SK-N-SH (cell line): ENCODE data around the gene COL8A1. TPM values are rescaled to one million over a fixed set of nuclear protein-coding genes. Genes with fewer than 3 reads are reported as not detected.
A peak's percentile ranks its signal among the peaks of the same experiment; 100 is the strongest.

Experiments
- CTCF ChIA-PET: fragments of 300-600, 350-600 bp; formaldehyde crosslinking; extraction: SDS; loops from one replicate; lab custom pipeline; 2021; lab: Yijun Ruan, JAX
- POLR2A ChIA-PET: fragments of 350-600 bp; sonication (Branson Sonifier 250); formaldehyde crosslinking; extraction: SDS; loops from one replicate; lab custom pipeline; 2020; ENCODE audit warnings: antibody characterized with exemption, inconsistent platforms; lab: Yijun Ruan, JAX
- DNase-seq: peaks from one replicate; pipeline ENCODE4 v3.0.0; 2012
- H2AFZ ChIP-seq: fragments of 200-600 bp; sonication (generic); 2 replicates; pipeline ENCODE4 v1.8.1; 2016; ENCODE audit warnings: antibody characterized with exemption, mild to moderate bottlenecking, low read depth
- H3F3A ChIP-seq: fragments of 200-600 bp; sonication (generic); replicated peaks from 2 replicates; pipeline ENCODE3; 2016; ENCODE audit warnings: antibody characterized with exemption, mild to moderate bottlenecking; ENCODE audit not compliant: insufficient read depth
- H3K27ac ChIP-seq, 2 experiments: fragments of 200-500 bp in 1 of 2; fragments of 200-600 bp in 1 of 2; sonication (Bioruptor generic) in 1 of 2; sonication (generic), shearing (Covaris generic) in 1 of 2; 2 replicates each; pipeline versions ENCODE4 v1.5.1 to v1.6.1; 2014 to 2016; ENCODE audit warnings: low read depth in 2 of 2, inconsistent platforms in 1 of 2, low read length in 1 of 2, mild to moderate bottlenecking in 1 of 2, mixed read lengths in 1 of 2
- H3K27me3 ChIP-seq: fragments of 200-600 bp; sonication (generic), shearing (Covaris generic); 2 replicates; pipeline ENCODE4 v1.6.1; 2016; ENCODE audit warnings: mixed run types; ENCODE audit not compliant: insufficient read depth
- H3K36me3 ChIP-seq, 2 experiments: fragments of 200-500 bp in 1 of 2; fragments of 200-600 bp in 1 of 2; sonication (Bioruptor generic) in 1 of 2; sonication (generic) in 1 of 2; replicated peaks in 1 of 2; 2 replicates each; pipeline versions ENCODE3 to v1.5.1; 2014 to 2016; ENCODE audit warnings: low read length in 1 of 2, mild to moderate bottlenecking in 1 of 2; ENCODE audit not compliant: insufficient read depth in 2 of 2, control insufficient read depth in 1 of 2
- H3K4me1 ChIP-seq, 2 experiments: fragments of 200-500 bp in 1 of 2; fragments of 200-600 bp in 1 of 2; sonication (Bioruptor generic) in 1 of 2; sonication (generic), shearing (Covaris generic) in 1 of 2; 2 replicates each; pipeline versions ENCODE4 v1.5.1 to v1.6.1; 2014 to 2016; ENCODE audit warnings: low read depth in 1 of 2, low read length in 1 of 2, mixed run types in 1 of 2; ENCODE audit not compliant: insufficient read depth in 2 of 2, control insufficient read depth in 1 of 2
- H3K4me2 ChIP-seq: fragments of 200-600 bp; sonication (generic), shearing (Covaris generic); 2 replicates; pipeline ENCODE4 v1.6.1; 2017; ENCODE audit warnings: mixed run types
- H3K4me3 ChIP-seq, 2 experiments: fragments of 200-500 bp in 1 of 2; fragments of 200-600 bp in 1 of 2; sonication (Bioruptor generic) in 1 of 2; sonication (generic), shearing (Covaris generic) in 1 of 2; 2 replicates each; pipeline versions ENCODE4 v1.5.1 to v1.8.1; 2014 to 2016; ENCODE audit warnings: low read depth in 2 of 2, inconsistent platforms in 1 of 2, low read length in 1 of 2, mild to moderate bottlenecking in 1 of 2, mixed read lengths in 1 of 2, moderate library complexity in 1 of 2
- H3K79me2 ChIP-seq: fragments of 200-600 bp; sonication (generic); 2 replicates; pipeline ENCODE4 v1.8.1; 2017; ENCODE audit warnings: mild to moderate bottlenecking; ENCODE audit not compliant: insufficient read depth
- H3K9ac ChIP-seq: fragments of 200-600 bp; sonication (generic); 2 replicates; pipeline ENCODE4 v1.6.1; 2017; ENCODE audit warnings: mixed run types
- H3K9me2 ChIP-seq: fragments of 200-600 bp; sonication (generic); 2 replicates; pipeline ENCODE4 v1.6.1; 2017; ENCODE audit warnings: mixed run types
- H3K9me3 ChIP-seq: fragments of 200-600 bp; sonication (generic); 2 replicates; pipeline ENCODE4 v1.6.1; 2017; ENCODE audit warnings: mixed run types, mild to moderate bottlenecking, moderate library complexity
- H4K20me1 ChIP-seq: fragments of 200-600 bp; sonication (generic); 2 replicates; pipeline ENCODE4 v1.6.1; 2017; ENCODE audit warnings: mild to moderate bottlenecking, mixed run types; ENCODE audit not compliant: insufficient read depth
- CHD2 ChIP-seq: fragments of 150-350 bp; IDR thresholded peaks from 2 replicates; pipeline ENCODE4 v1.6.1; 2018; ENCODE audit warnings: low read length; ENCODE audit not compliant: partially characterized antibody
- ELF1 ChIP-seq: IDR thresholded peaks from 2 replicates; pipeline ENCODE4 v1.4.0; 2012
- EZH2phosphoT487 ChIP-seq: fragments of 200-600 bp; sonication (generic); IDR thresholded peaks from 2 replicates; pipeline ENCODE4 v1.6.1; 2017; ENCODE audit warnings: low read depth, mixed run types, mild to moderate bottlenecking, antibody characterized with exemption, moderate library complexity, borderline replicate concordance
- FOSL2 ChIP-seq: IDR thresholded peaks from 2 replicates; pipeline ENCODE4 v1.4.0; 2012; ENCODE audit warnings: low read depth, mild to moderate bottlenecking, moderate library complexity, borderline replicate concordance
- FOXM1 ChIP-seq: IDR thresholded peaks from 2 replicates; pipeline ENCODE4 v1.4.0; 2012; ENCODE audit warnings: low read depth, mild to moderate bottlenecking
- GATA2 ChIP-seq: sonication (generic); formaldehyde crosslinking; IDR thresholded peaks from 2 replicates; pipeline ENCODE4 v1.5.0; 2020; ENCODE audit warnings: mild to moderate bottlenecking, missing genetic modification reagents
- IRF3 ChIP-seq: fragments of 150-350 bp; IDR thresholded peaks from 2 replicates; pipeline ENCODE4 v1.6.1; 2016; ENCODE audit warnings: mild to moderate bottlenecking, low read depth, low read length
- NFIC ChIP-seq: IDR thresholded peaks from 2 replicates; pipeline ENCODE4 v1.4.0; 2012; ENCODE audit warnings: borderline replicate concordance
- POLR2AphosphoS5 ChIP-seq: IDR thresholded peaks from 2 replicates; pipeline ENCODE4 v1.6.1; 2012; ENCODE audit warnings: low read depth, low read length
- RAD21 ChIP-seq: IDR thresholded peaks from 2 replicates; pipeline ENCODE4 v1.6.1; 2012; ENCODE audit warnings: mild to moderate bottlenecking, low read length
- RCOR1 ChIP-seq: fragments of 150-350 bp; IDR thresholded peaks from 2 replicates; pipeline ENCODE4 v1.6.1; 2017; ENCODE audit warnings: antibody characterized with exemption, low read length
- RXRA ChIP-seq: IDR thresholded peaks from 2 replicates; pipeline ENCODE4 v1.4.0; 2012; ENCODE audit warnings: low read depth, mild to moderate bottlenecking, borderline replicate concordance
- SIN3A ChIP-seq: IDR thresholded peaks from 2 replicates; pipeline ENCODE4 v1.6.1; 2012; ENCODE audit warnings: low read depth, mild to moderate bottlenecking, low read length, moderate library complexity, borderline replicate concordance
- SMC3 ChIP-seq: IDR thresholded peaks from 2 replicates; pipeline ENCODE4 v1.6.1; 2012; ENCODE audit warnings: low read depth, low read length, improper control_type of control experiment
- TCF12 ChIP-seq: IDR thresholded peaks from 2 replicates; pipeline ENCODE4 v1.4.0; 2012
- TEAD4 ChIP-seq: IDR thresholded peaks from 2 replicates; pipeline ENCODE4 v1.4.0; 2012; ENCODE audit warnings: mild to moderate bottlenecking, borderline replicate concordance; ENCODE audit not compliant: insufficient read depth
- USF2 ChIP-seq: fragments of 150-350 bp; IDR thresholded peaks from 2 replicates; pipeline ENCODE4 v1.6.1; 2017; ENCODE audit warnings: antibody characterized with exemption, low read length, low read depth, borderline replicate concordance
- YY1 ChIP-seq: IDR thresholded peaks from 2 replicates; pipeline ENCODE4 v1.4.0; 2012; ENCODE audit warnings: low read depth, mild to moderate bottlenecking
- WGBS: methylation state at CpG from one replicate; pipeline ENCODE4 v1.1.6; 2017; ENCODE audit warnings: low lambda C conversion rate; 5-methylcytosine and 5-hydroxymethylcytosine counted together
- polyA plus RNA-seq, 3 experiments: library from polyadenylated mRNA; depleted of rRNA; stranded (reverse); fragments of >200 nt; gene quantifications; 2 replicates each; pipeline ENCODE4 v1.2.3, GENCODE V29; 2012
- TF ChIP-seq, protein P1 (sequence below): IDR thresholded peaks from 2 replicates; pipeline ENCODE4 v1.4.0; 2012; ENCODE audit warnings: low read depth
- TF ChIP-seq, protein P2 (sequence below): IDR thresholded peaks from 2 replicates; pipeline ENCODE4; 2012

COL8A1 gene
- polyA plus RNA-seq, 1 of the 3 experiments (the other 2 are of a cell fraction): 4.0 TPM

- no peak for DNase-seq
- ChIA-PET POLR2A (no interaction called here), CTCF (no interaction called here)
- H3K9me3 ChIP-seq: no peaks in the 10 kb centered on the region
- H3K27ac ChIP-seq: no peak overlapping the region
- no peak for TF ChIP-seq POLR2AphosphoS5
- no peak for TF ChIP-seq RXRA
- TF ChIP-seq, protein P1, sequence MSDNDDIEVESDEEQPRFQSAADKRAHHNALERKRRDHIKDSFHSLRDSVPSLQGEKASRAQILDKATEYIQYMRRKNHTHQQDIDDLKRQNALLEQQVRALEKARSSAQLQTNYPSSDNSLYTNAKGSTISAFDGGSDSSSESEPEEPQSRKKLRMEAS: no peak
- no peak for TF ChIP-seq IRF3
- no peak for TF ChIP-seq SIN3A
- no peak for TF ChIP-seq YY1
- TF ChIP-seq ELF1: no peak
- no peak for TF ChIP-seq RCOR1
- no peak for TF ChIP-seq NFIC
- no peak for TF ChIP-seq GATA2
- TF ChIP-seq, protein P2, sequence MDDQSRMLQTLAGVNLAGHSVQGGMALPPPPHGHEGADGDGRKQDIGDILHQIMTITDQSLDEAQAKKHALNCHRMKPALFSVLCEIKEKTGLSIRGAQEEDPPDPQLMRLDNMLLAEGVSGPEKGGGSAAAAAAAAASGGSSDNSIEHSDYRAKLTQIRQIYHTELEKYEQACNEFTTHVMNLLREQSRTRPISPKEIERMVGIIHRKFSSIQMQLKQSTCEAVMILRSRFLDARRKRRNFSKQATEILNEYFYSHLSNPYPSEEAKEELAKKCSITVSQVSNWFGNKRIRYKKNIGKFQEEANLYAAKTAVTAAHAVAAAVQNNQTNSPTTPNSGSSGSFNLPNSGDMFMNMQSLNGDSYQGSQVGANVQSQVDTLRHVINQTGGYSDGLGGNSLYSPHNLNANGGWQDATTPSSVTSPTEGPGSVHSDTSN: no peak
- TF ChIP-seq FOXM1: no peak
- TF ChIP-seq SMC3: no peak
- H3F3A ChIP-seq: no peaks in the 10 kb centered on the region
- WGBS: 6% methylated on average over 2 of the region's 2 CpGs
- no peaks in the 10 kb centered on the region for H3K36me3 ChIP-seq
- H3K4me2 ChIP-seq: no peak overlapping the region
- no peaks in the 10 kb centered on the region for H4K20me1 ChIP-seq
- no peaks in the 10 kb centered on the region for H3K79me2 ChIP-seq
- no peak overlapping the region for H2AFZ ChIP-seq
- peaks cover 0 to 2% of the 10 kb centered on the region in 2 experiments; a peak in 1 of 4 replicates for H3K4me1 ChIP-seq
- peaks cover 23% of the 10 kb centered on the region; the same call in 1 of the 2 replicates for H3K27me3 ChIP-seq
- H3K9me2 ChIP-seq: no peaks in the 10 kb centered on the region
- H3K4me3 ChIP-seq: no peak overlapping the region
- H3K9ac ChIP-seq: no peak overlapping the region
These were observed 29.6 kb downstream of the COL8A1 start for GRCh38 chr3:99668044-99668443.

DNA sequence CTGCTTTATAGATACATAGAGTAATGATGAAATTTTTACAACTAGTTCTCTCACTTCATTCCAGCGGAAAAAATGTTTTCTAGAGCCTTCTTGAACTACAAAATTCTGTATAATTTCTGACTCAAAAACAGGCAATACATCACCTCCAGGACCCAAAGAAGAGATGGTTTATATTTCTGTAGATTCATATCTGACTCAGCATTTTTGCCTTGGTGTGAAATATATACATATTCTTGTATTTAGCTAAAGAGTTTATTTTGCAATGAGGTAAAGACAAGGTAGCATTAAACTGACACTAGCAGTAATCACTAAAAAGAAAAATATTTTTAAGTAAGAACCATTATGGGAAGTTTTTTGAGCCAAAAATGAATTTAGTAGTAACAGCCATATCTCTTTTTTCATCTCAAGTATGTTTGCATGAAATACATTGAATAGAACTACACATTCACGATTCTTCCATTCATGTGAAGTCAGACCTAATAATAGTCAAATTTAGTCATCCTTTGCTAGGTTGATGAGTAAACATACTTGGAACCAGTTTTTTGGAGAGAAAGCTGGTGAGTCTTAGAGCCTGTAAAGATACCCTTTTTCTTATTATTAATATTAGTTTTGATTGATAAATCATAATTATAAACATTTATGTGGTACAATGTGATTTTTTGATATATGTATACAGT, 31.6 kb downstream of the COL8A1 start:
- peaks cover 0 to 2% of the 10 kb centered on the region in 2 experiments; a peak in 1 of 4 replicates for H3K4me1 ChIP-seq
- H3K4me3 ChIP-seq: no peak overlapping the region
- POLR2A ChIA-PET: no interaction called here
- H3K4me2 ChIP-seq: no peak overlapping the region
- no peak overlapping the region for H3K9ac ChIP-seq
- CTCF ChIA-PET: interaction anchor here (1.0 to 1.2 kb wide), 2 partner anchors 9 to 18 kb away, joined by 3 to 5 read pairs; no protein-coding TSS in a partner anchor
- TF ChIP-seq CHD2: no peak
- TF ChIP-seq POLR2AphosphoS5: no peak
- no peak for TF ChIP-seq TCF12
- TF ChIP-seq EZH2phosphoT487: no peak
- TF ChIP-seq TEAD4: no peak
- TF ChIP-seq, protein P2: no peak
- TF ChIP-seq FOSL2: no peak
- TF ChIP-seq RXRA: no peak
- TF ChIP-seq SIN3A: no peak
- TF ChIP-seq USF2: no peak
- no peak for TF ChIP-seq RAD21
- TF ChIP-seq SMC3: no peak
- H3K79me2 ChIP-seq: no peaks in the 10 kb centered on the region
- H3F3A ChIP-seq: no peaks in the 10 kb centered on the region
- no peak for DNase-seq
- 7% methylated on average over 2 of the region's 2 CpGs for WGBS
- peak overlapping the region in 1 of 2 experiments; percentile 26; a peak in 1 of 4 replicates for H3K27ac ChIP-seq
- no peaks in the 10 kb centered on the region for H4K20me1 ChIP-seq
- H3K36me3 ChIP-seq: no peaks in the 10 kb centered on the region
- H3K9me3 ChIP-seq: no peaks in the 10 kb centered on the region
- no peaks in the 10 kb centered on the region for H3K9me2 ChIP-seq
- H2AFZ ChIP-seq: no peak overlapping the region
- H3K27me3 ChIP-seq: peaks cover 4% of the 10 kb centered on the region; the same call in 1 of the 2 replicates
